Measurements from ENCODE around the gene PCSK1.

Gene PCSK1

DNA sequence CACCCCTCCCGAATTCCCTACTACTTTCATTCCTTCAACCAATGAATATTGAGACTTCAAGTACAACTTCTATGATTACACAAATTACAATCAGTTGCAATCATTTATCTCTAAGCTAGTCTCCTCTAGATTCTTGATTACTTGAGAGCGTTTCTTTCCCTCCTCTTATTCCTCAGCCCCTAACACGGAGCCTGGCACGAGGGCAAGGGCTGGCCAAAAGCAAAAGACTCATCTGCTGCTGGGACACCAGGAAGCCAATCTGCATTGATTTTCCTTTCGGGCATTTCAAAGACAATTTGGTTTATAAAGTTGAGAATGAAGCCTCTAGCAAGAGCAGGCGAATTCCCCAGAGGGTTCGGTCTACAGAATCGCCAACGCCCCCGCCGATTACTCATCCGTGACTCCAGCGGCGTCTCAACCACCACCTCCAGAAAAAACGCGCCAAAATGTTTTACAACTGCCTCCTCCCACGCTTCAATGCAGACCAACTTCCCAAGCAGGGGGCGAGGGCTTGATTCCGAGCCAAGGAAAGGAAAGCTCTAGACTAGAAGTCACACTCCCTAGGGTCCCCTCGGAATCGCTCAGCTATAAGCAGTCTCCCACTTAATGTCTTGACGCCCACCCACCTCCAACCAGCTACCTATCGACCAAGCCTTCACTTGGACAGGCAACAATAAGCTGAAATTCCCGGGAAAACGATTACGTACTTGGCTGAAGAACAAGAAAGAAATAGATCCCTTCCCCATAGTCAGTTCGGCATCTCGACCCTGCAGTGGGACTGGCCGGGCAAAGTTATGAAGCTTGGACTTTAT lies 1.5 kb downstream of the PCSK1 start:
- Histone ChIP-seq H3K27ac (ENCODE audit: low read depth, low read length) (no peak overlapping the region), H3K4me1 (ENCODE audit: control insufficient read depth in 1 of 2, insufficient read depth in 2 of 2, low read length in 2 of 2) (no peaks in the 10 kb centered on the region), H3K9ac (ENCODE audit: low read depth in 1 of 2, low read length in 2 of 2) (no peak overlapping the region), H3K9me3 (ENCODE audit: control insufficient read depth in 1 of 2, low read length in 2 of 2) (no peaks in the 10 kb centered on the region), H3K4me3 (ENCODE audit: low read depth in 1 of 2, low read length in 2 of 2) (no peak overlapping the region), H3K27me3 (ENCODE audit: control insufficient read depth in 1 of 2, insufficient read depth in 2 of 2, low read length in 2 of 2) (peaks cover 25 to 33% of the 10 kb centered on the region in 2 donors), H3K36me3 (ENCODE audit: control insufficient read depth in 1 of 2, insufficient read depth in 2 of 2, low read length in 2 of 2) (no peaks in the 10 kb centered on the region)

DNA sequence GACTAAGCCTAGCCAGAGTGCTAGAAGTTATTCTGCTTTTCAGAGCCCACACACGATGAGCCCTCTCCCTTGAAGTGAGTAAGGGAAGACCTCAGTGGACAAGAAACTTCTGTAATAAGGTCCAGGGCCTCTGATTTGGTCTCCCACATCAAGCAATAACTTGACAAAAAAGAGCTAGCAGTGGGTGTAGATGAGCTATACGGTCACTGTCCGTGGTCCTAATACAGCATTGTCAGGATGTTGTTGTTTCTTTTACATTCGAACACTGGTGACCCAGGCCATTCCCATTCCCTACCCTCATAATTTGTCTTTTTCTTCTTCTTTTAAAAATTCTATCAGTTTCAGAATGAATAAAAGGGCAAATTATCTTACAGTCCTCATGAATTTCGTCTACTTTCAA lies 5.2 kb downstream of the PCSK1 start:
- Histone ChIP-seq H3K4me1 (ENCODE audit: control insufficient read depth in 1 of 2, insufficient read depth in 2 of 2, low read length in 2 of 2) (no peaks in the 10 kb centered on the region), H3K27me3 (ENCODE audit: control insufficient read depth in 1 of 2, insufficient read depth in 2 of 2, low read length in 2 of 2) (peaks cover 17 to 21% of the 10 kb centered on the region in 2 donors), H3K4me3 (ENCODE audit: low read depth in 1 of 2, low read length in 2 of 2) (no peak overlapping the region), H3K9ac (ENCODE audit: low read depth in 1 of 2, low read length in 2 of 2) (no peak overlapping the region), H3K9me3 (ENCODE audit: control insufficient read depth in 1 of 2, low read length in 2 of 2) (no peaks in the 10 kb centered on the region), H3K27ac (ENCODE audit: low read depth, low read length) (no peak overlapping the region), H3K36me3 (ENCODE audit: control insufficient read depth in 1 of 2, insufficient read depth in 2 of 2, low read length in 2 of 2) (no peaks in the 10 kb centered on the region)

- no peaks in the 10 kb centered on the region for H3K9me3 ChIP-seq (ENCODE audit: control insufficient read depth in 1 of 2, low read length in 2 of 2)
- no peaks in the 10 kb centered on the region for H3K36me3 ChIP-seq (ENCODE audit: control insufficient read depth in 1 of 2, insufficient read depth in 2 of 2, low read length in 2 of 2)
- H3K4me3 ChIP-seq (ENCODE audit: low read depth in 1 of 2, low read length in 2 of 2) = no peak overlapping the region
- H3K9ac ChIP-seq (ENCODE audit: low read depth in 1 of 2, low read length in 2 of 2) = no peak overlapping the region
- H3K27me3 ChIP-seq (ENCODE audit: control insufficient read depth in 1 of 2, insufficient read depth in 2 of 2, low read length in 2 of 2) = peaks cover 11 to 12% of the 10 kb centered on the region in 2 donors
- H3K4me1 ChIP-seq (ENCODE audit: control insufficient read depth in 1 of 2, insufficient read depth in 2 of 2, low read length in 2 of 2) = no peaks in the 10 kb centered on the region
- H3K27ac ChIP-seq (ENCODE audit: low read depth, low read length) = no peak overlapping the region
These were observed 6.2 kb downstream of the PCSK1 start for GRCh38 chr5:96426831-96427230.

DNA sequence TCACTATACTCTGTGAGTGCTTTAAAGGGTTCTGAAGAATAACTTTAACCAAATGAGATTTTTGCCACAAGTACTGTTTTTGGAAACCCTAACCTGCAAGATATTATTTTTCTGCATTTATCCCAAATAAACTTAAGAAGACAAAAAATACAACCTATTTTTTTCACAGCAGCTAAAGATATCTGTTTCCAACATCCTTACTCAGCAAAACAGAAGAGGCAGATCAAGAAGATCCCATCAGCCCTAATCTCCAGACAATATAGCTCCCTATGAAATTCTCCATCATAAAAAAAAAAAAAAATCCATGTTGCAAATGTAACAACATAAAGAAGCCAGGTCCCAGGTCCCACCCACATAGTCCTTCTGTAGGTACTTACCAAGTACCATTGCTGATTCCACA lies 7.6 kb downstream of the PCSK1 start:
- no peak overlapping the region for H3K9ac ChIP-seq (ENCODE audit: low read depth in 1 of 2, low read length in 2 of 2)
- H3K27me3 ChIP-seq (ENCODE audit: control insufficient read depth in 1 of 2, insufficient read depth in 2 of 2, low read length in 2 of 2) = no peaks in the 10 kb centered on the region
- H3K4me1 ChIP-seq (ENCODE audit: control insufficient read depth in 1 of 2, insufficient read depth in 2 of 2, low read length in 2 of 2) = no peaks in the 10 kb centered on the region
- no peak overlapping the region for H3K4me3 ChIP-seq (ENCODE audit: low read depth in 1 of 2, low read length in 2 of 2)
- no peaks in the 10 kb centered on the region for H3K9me3 ChIP-seq (ENCODE audit: control insufficient read depth in 1 of 2, low read length in 2 of 2)
- no peak overlapping the region for H3K27ac ChIP-seq (ENCODE audit: low read depth, low read length)
- no peaks in the 10 kb centered on the region for H3K36me3 ChIP-seq (ENCODE audit: control insufficient read depth in 1 of 2, insufficient read depth in 2 of 2, low read length in 2 of 2)

- H3K4me3 ChIP-seq (ENCODE audit: low read depth in 1 of 2, low read length in 2 of 2) = no peak overlapping the region
- no peaks in the 10 kb centered on the region for H3K27me3 ChIP-seq (ENCODE audit: control insufficient read depth in 1 of 2, insufficient read depth in 2 of 2, low read length in 2 of 2)
- no peak overlapping the region for H3K9ac ChIP-seq (ENCODE audit: low read depth in 1 of 2, low read length in 2 of 2)
These were observed 17.2 kb downstream of the PCSK1 start for GRCh38 chr5:96415897-96416296.

DNA sequence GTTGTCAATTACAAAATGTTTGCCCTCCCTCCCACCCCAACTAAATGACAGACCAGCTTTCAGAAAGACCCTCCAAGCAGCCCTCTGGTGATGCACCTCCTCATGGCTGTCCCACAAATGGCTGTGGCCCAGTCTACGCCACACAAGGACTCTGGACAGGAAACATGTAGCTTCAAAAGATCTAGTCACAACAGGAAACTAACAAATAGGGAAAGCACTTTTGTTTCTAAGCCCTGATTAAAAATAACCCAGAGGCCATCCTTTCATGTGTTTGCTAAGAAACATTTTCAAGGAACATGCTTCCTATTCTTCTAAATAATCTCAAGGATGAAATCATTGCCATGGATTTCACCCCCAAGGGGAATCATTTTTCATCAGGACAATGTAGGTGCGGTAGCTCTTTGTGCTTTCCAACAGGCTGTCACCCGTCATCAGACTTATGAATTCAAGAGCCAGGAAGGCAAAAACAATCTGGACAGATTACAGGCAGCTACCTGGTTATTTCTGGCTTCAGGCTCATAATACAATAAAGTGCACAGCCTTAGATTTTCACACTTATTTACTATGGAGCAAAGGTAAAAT lies 20.1 kb downstream of the PCSK1 start:
- Histone ChIP-seq H3K9ac (ENCODE audit: low read depth in 1 of 2, low read length in 2 of 2) (no peak overlapping the region), H3K4me1 (ENCODE audit: control insufficient read depth in 1 of 2, insufficient read depth in 2 of 2, low read length in 2 of 2) (no peaks in the 10 kb centered on the region), H3K9me3 (ENCODE audit: control insufficient read depth in 1 of 2, low read length in 2 of 2) (no peaks in the 10 kb centered on the region), H3K36me3 (ENCODE audit: control insufficient read depth in 1 of 2, insufficient read depth in 2 of 2, low read length in 2 of 2) (no peaks in the 10 kb centered on the region), H3K27ac (ENCODE audit: low read depth, low read length) (no peak overlapping the region), H3K4me3 (ENCODE audit: low read depth in 1 of 2, low read length in 2 of 2) (no peak overlapping the region), H3K27me3 (ENCODE audit: control insufficient read depth in 1 of 2, insufficient read depth in 2 of 2, low read length in 2 of 2) (no peaks in the 10 kb centered on the region)

More at GRCh38 chr5:96415897-96416296, 17.2 kb downstream of the PCSK1 start:
- Histone ChIP-seq H3K27ac (ENCODE audit: low read depth, low read length) (no peak overlapping the region), H3K36me3 (ENCODE audit: control insufficient read depth in 1 of 2, insufficient read depth in 2 of 2, low read length in 2 of 2) (no peaks in the 10 kb centered on the region), H3K4me1 (ENCODE audit: control insufficient read depth in 1 of 2, insufficient read depth in 2 of 2, low read length in 2 of 2) (no peaks in the 10 kb centered on the region), H3K9me3 (ENCODE audit: control insufficient read depth in 1 of 2, low read length in 2 of 2) (no peaks in the 10 kb centered on the region)

DNA sequence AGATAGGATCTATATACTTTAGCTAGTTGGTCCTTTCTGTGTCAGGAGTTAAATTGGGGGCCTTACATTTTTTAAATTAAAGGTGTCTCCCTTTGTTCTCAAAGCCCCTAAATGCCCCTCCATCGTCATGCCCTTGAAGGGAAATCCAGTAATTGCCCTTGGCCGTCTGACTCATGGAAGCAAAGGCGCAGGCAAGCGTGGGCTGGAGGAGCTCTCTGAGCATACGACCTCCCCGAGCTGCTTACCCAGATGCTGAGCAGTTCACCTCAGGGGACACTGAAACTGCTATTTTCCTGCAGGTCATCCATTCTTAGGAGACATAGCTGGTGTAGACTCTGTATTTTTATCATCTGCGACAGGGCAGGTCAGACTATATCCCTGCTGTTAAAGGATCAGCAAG lies 23.0 kb downstream of the PCSK1 start:
- H3K9ac ChIP-seq (ENCODE audit: low read depth in 1 of 2, low read length in 2 of 2) = no peak overlapping the region
- H3K9me3 ChIP-seq (ENCODE audit: control insufficient read depth in 1 of 2, low read length in 2 of 2) = no peaks in the 10 kb centered on the region
- no peak overlapping the region for H3K4me3 ChIP-seq (ENCODE audit: low read depth in 1 of 2, low read length in 2 of 2)
- no peak overlapping the region for H3K27ac ChIP-seq (ENCODE audit: low read depth, low read length)
- no peaks in the 10 kb centered on the region for H3K27me3 ChIP-seq (ENCODE audit: control insufficient read depth in 1 of 2, insufficient read depth in 2 of 2, low read length in 2 of 2)
- H3K36me3 ChIP-seq (ENCODE audit: control insufficient read depth in 1 of 2, insufficient read depth in 2 of 2, low read length in 2 of 2) = no peaks in the 10 kb centered on the region
- H3K4me1 ChIP-seq (ENCODE audit: control insufficient read depth in 1 of 2, insufficient read depth in 2 of 2, low read length in 2 of 2) = no peaks in the 10 kb centered on the region

- no peak overlapping the region for H3K9ac ChIP-seq (ENCODE audit: low read depth in 1 of 2, low read length in 2 of 2)
- H3K4me1 ChIP-seq (ENCODE audit: control insufficient read depth in 1 of 2, insufficient read depth in 2 of 2, low read length in 2 of 2) = no peaks in the 10 kb centered on the region
- no peaks in the 10 kb centered on the region for H3K9me3 ChIP-seq (ENCODE audit: control insufficient read depth in 1 of 2, low read length in 2 of 2)
- no peaks in the 10 kb centered on the region for H3K36me3 ChIP-seq (ENCODE audit: control insufficient read depth in 1 of 2, insufficient read depth in 2 of 2, low read length in 2 of 2)
- H3K27me3 ChIP-seq (ENCODE audit: control insufficient read depth in 1 of 2, insufficient read depth in 2 of 2, low read length in 2 of 2) = no peaks in the 10 kb centered on the region
- H3K27ac ChIP-seq (ENCODE audit: low read depth, low read length) = no peak overlapping the region
- no peak overlapping the region for H3K4me3 ChIP-seq (ENCODE audit: low read depth in 1 of 2, low read length in 2 of 2)
These were observed 24.1 kb downstream of the PCSK1 start for GRCh38 chr5:96408841-96409538.

DNA sequence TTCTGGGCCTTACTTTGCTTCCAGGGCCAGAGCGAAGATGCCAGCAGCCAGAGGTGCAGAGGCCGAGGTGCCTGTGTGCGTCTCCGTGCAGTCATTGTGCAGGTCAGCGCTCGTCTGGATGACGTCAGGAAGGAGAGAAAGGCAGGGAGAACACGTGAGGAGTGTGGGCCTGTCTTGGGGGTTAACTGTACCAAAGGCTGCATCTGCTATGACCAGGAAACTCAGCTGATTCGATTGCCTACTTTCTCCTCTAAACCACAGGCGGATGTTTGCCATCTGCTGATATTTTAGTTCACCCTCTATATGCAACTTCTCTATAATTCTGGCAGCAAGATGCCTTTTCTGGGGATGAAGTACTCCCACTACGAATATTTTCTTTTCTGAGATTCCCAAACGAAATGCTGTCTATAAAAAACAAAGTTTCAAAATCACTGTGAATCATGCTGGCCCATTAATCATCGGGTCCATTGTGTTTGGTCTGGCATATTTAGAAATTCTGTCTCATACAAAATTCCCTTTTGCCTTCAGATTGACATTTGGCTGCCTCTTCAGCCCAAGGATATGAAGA lies 24.8 kb downstream of the PCSK1 start:
- H3K9ac ChIP-seq (ENCODE audit: low read depth in 1 of 2, low read length in 2 of 2) = no peak overlapping the region
- no peak overlapping the region for H3K4me3 ChIP-seq (ENCODE audit: low read depth in 1 of 2, low read length in 2 of 2)
- no peaks in the 10 kb centered on the region for H3K9me3 ChIP-seq (ENCODE audit: control insufficient read depth in 1 of 2, low read length in 2 of 2)
- no peaks in the 10 kb centered on the region for H3K36me3 ChIP-seq (ENCODE audit: control insufficient read depth in 1 of 2, insufficient read depth in 2 of 2, low read length in 2 of 2)
- no peak overlapping the region for H3K27ac ChIP-seq (ENCODE audit: low read depth, low read length)
- H3K4me1 ChIP-seq (ENCODE audit: control insufficient read depth in 1 of 2, insufficient read depth in 2 of 2, low read length in 2 of 2) = no peaks in the 10 kb centered on the region
- no peaks in the 10 kb centered on the region for H3K27me3 ChIP-seq (ENCODE audit: control insufficient read depth in 1 of 2, insufficient read depth in 2 of 2, low read length in 2 of 2)

DNA sequence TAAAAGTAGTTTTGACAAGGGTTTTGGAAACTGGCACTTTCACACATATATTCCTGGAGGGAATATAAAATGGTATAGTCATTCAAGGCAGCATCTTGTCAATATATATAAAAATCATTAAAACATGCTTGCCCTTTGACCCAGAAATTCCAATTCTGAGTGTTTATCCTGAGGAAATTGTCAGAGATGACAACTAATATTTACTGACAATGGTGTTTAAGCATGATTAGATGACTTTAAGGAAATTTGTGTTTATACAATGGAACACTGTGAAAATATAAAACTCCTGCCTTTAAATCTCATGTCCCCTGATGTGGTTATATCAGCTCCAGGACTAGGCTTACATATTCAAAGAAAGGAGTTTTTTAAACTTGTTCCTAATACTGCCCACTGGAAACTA lies 25.6 kb downstream of the PCSK1 start:
- Histone ChIP-seq H3K9me3 (ENCODE audit: control insufficient read depth in 1 of 2, low read length in 2 of 2) (no peaks in the 10 kb centered on the region), H3K4me3 (ENCODE audit: low read depth in 1 of 2, low read length in 2 of 2) (no peak overlapping the region), H3K4me1 (ENCODE audit: control insufficient read depth in 1 of 2, insufficient read depth in 2 of 2, low read length in 2 of 2) (no peaks in the 10 kb centered on the region), H3K36me3 (ENCODE audit: control insufficient read depth in 1 of 2, insufficient read depth in 2 of 2, low read length in 2 of 2) (no peaks in the 10 kb centered on the region), H3K27me3 (ENCODE audit: control insufficient read depth in 1 of 2, insufficient read depth in 2 of 2, low read length in 2 of 2) (no peaks in the 10 kb centered on the region), H3K27ac (ENCODE audit: low read depth, low read length) (no peak overlapping the region), H3K9ac (ENCODE audit: low read depth in 1 of 2, low read length in 2 of 2) (no peak overlapping the region)
